Activated T-helper 2 cell treated with anti-CD3 and anti-CD28 coated beads, Interferon-gamma antibody, Interleukin-2, Interleukin-4, amounts not matched to agents 10 μg/mL and 5 μg/mL and 100 μg/mL, durations not matched to agents 14 hours and 24 hours and 36 hours (primary cell): ENCODE data around the gene YY1. TPM values are rescaled to one million over a fixed set of nuclear protein-coding genes. Genes with fewer than 3 reads are reported as not detected.
"Not testable (repeated sequence)": the region's sequence is repeated elsewhere in the genome, so short reads cannot be mapped to it uniquely, and the experiment has no call there.

ENCODE experiments used
- DNase-seq: peaks from one replicate; pipeline ENCODE4 v3.0.0; 2021; ENCODE audit warnings: low spot score
- H3K27ac Mint-ChIP-seq: one replicate; pipeline ENCODE4 v1.8.0; 2021; ENCODE audit warnings: mixed read lengths
- H3K27me3 Mint-ChIP-seq: one replicate; pipeline ENCODE4 v1.8.0; 2021; ENCODE audit warnings: low read depth, mixed read lengths
- H3K36me3 Mint-ChIP-seq: one replicate; pipeline ENCODE4 v1.8.0; 2021; ENCODE audit warnings: low read depth, mixed read lengths
- H3K4me1 Mint-ChIP-seq: one replicate; pipeline ENCODE4 v1.8.0; 2021; ENCODE audit warnings: low read depth, mixed read lengths
- H3K4me3 Mint-ChIP-seq: one replicate; pipeline ENCODE4 v1.8.0; 2021; ENCODE audit warnings: low read depth, mild to moderate bottlenecking, moderate library complexity, mixed read lengths
- H3K9me3 Mint-ChIP-seq: one replicate; pipeline ENCODE4 v1.8.0; 2021; ENCODE audit warnings: mixed read lengths
- intact Hi-C: fragments of 100-400 bp; cut with micrococcal nuclease; formaldehyde crosslinking; loops from one replicate; pipeline ENCODE4 v1.15.1; 2023
- total RNA-seq: library from RNA; stranded (reverse); gene quantifications from 2 replicates; pipeline ENCODE4 v1.2.3, GENCODE V29; 2022

Gene YY1
- total RNA-seq, 1 donor from 2014 or later = 105 TPM

DNA sequence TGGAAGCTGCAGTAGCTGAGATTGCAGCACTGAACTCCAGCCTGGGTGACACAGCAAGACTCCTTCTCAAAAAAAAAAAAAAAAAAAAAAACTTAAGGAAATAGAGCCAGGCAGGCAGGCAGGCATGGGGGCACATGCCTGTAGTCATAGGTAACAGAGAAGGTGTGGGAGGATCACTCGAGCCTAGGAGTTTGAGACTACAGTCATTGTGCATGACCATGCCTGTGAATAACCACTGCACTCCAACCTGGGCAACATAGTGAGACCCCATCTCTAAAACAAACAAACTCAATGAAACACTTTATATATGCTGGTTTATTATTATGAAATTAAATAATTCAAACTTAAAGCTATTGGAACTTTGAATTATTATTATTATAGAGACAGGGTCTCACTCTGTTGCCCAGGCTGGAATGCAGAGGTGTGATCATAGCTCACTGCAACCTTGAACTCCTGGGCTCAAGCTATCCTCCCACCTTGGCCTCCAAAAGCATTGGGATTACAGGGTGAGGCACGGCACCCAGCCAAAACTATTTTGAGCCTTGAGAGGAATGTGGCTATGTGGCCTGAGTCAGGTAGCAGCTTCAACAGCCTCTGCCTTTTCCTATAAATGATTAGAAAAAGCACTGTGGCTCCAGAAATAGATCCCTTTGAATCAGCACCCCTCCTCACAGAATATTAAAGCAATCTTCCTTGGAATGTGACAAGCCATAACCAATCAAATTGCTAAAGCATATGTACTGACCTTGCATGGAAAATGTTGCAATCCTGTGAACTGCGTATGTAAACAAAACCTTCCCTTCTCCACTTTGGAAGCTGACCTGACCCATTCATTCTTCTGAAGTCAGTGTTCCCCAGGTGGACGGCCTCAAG, 34.7 kb upstream of the YY1 start:
- Mint-ChIP-seq H3K9me3 (no peaks in the 10 kb centered on the region), H3K27me3 (peaks cover 1% of the 10 kb centered on the region), H3K4me1 (no peaks in the 10 kb centered on the region), H3K27ac (no peak overlapping the region), H3K36me3 (no peaks in the 10 kb centered on the region), H3K4me3 (no peak overlapping the region)
- no peak for DNase-seq
- intact Hi-C loops = no loop called here

DNA sequence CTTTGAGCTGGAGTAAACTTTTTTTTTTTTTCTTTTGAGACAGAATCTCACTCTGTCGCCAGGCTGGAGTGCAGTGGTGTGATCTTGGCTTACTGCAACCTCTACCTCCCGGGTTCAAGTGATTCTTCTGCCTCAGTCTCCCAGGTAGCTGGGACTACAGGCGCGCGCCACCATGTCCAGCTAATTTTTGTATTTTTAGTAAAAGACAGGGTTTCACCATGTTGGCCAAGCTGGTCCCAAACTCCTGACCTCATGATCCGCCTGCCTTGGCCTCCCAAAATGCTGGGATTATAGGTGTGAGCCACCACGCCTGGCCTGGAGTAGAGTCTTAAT, 34.1 kb upstream of the YY1 start:
- H3K4me3 Mint-ChIP-seq, H3K4me1 Mint-ChIP-seq, H3K27ac Mint-ChIP-seq, H3K27me3 Mint-ChIP-seq, H3K9me3 Mint-ChIP-seq, intact Hi-C loops, H3K36me3 Mint-ChIP-seq, DNase-seq: not testable (repeated sequence)

DNA sequence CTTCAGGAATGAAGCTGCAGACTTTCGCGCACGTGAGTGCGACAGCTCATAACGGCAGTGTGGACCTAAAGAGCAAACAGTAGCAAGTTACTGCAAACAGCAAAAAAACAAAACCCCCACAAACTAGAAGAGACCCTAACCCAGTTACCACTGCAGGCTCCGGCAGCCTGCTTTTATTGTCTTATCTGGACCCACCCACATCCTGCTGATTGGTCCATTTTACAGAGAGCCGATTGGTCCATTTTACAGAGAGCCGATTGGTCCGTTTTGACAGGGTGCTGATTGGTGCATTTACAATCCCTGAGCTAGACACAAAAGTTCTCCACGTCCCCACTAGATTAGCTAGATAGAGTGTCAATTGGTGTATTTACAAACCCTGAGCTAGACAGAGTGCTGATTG, 31.4 kb upstream of the YY1 start:
- intact Hi-C loops, DNase-seq, H3K4me3 Mint-ChIP-seq, H3K27me3 Mint-ChIP-seq, H3K36me3 Mint-ChIP-seq, H3K9me3 Mint-ChIP-seq, H3K4me1 Mint-ChIP-seq, H3K27ac Mint-ChIP-seq: not testable (repeated sequence)

DNA sequence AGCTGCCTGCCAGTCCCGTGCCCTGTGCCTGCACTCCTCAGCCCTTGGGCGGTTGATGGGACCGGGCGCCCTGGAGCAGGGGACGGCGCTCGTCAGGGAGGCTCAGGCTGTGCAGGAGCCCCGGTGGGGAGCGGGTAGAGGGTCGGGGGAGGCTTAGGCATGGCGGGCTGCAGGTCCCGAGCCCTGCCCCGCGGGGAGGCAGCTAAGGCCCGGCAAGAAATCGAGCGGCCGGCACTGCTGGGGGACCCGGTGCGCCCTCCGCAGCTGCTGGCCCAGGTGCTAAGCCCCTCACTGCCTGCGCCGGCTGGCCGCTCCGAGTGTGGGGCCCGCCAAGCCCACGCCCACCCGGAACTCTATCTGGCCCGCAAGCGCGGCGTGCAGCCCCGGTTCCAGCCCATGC, 30.8 kb upstream of the YY1 start:
- H3K4me1 Mint-ChIP-seq, H3K27ac Mint-ChIP-seq, H3K9me3 Mint-ChIP-seq, H3K36me3 Mint-ChIP-seq, H3K27me3 Mint-ChIP-seq, intact Hi-C loops, H3K4me3 Mint-ChIP-seq, DNase-seq: not testable (repeated sequence)

DNA sequence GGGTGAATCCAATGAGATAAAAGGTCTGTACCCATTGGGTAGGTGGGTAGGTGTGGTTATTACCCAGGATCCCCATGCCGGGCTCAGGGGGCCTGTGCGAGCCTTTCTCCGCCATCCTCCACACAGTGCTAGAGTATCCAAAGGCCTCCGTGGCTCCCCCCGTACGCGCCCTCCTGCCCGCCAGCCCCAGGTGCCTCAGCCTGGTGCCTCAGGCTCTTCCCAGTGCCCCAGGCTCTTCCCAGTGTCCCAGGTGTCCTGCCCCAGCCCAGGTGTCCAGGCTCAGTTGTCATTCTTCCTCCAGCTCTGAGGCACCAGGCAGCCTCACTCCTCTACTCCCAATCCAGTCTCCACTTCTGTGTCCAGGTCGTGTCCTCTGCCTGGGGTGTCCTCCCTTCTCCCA, 27.6 kb upstream of the YY1 start:
- no peak overlapping the region for H3K27ac Mint-ChIP-seq
- no peaks in the 10 kb centered on the region for H3K36me3 Mint-ChIP-seq
- no peak overlapping the region for H3K4me3 Mint-ChIP-seq
- H3K4me1 Mint-ChIP-seq = peaks cover 16% of the 10 kb centered on the region
- no peaks in the 10 kb centered on the region for H3K27me3 Mint-ChIP-seq
- H3K9me3 Mint-ChIP-seq = no peaks in the 10 kb centered on the region
- intact Hi-C loops = no loop called here
- DNase-seq = no peak

DNA sequence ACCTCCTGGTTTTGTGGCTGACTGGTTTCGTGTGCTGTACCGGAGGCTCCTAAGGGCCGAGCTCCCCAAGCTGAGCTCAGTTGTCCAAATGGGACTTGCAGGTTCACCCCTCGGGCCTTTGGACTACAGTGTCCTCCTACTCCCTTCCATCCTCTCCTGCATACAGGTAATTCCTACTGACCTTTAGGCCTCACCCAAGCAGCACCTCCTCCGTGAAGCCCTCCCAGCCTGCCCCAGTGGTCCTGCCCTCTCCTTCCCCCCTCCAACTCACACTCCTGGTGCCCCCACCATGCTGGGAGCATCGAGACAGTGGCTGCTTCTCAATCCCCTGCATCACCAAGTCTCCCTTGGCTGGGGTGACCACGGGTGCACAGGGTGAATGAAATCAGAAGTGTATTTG, 27.1 kb upstream of the YY1 start:
- intact Hi-C loops = no loop called here
- no peak overlapping the region for H3K27ac Mint-ChIP-seq
- no peaks in the 10 kb centered on the region for H3K36me3 Mint-ChIP-seq
- no peak overlapping the region for H3K4me3 Mint-ChIP-seq
- DNase-seq = no peak
- no peaks in the 10 kb centered on the region for H3K27me3 Mint-ChIP-seq
- peaks cover 16% of the 10 kb centered on the region for H3K4me1 Mint-ChIP-seq
- no peaks in the 10 kb centered on the region for H3K9me3 Mint-ChIP-seq

DNA sequence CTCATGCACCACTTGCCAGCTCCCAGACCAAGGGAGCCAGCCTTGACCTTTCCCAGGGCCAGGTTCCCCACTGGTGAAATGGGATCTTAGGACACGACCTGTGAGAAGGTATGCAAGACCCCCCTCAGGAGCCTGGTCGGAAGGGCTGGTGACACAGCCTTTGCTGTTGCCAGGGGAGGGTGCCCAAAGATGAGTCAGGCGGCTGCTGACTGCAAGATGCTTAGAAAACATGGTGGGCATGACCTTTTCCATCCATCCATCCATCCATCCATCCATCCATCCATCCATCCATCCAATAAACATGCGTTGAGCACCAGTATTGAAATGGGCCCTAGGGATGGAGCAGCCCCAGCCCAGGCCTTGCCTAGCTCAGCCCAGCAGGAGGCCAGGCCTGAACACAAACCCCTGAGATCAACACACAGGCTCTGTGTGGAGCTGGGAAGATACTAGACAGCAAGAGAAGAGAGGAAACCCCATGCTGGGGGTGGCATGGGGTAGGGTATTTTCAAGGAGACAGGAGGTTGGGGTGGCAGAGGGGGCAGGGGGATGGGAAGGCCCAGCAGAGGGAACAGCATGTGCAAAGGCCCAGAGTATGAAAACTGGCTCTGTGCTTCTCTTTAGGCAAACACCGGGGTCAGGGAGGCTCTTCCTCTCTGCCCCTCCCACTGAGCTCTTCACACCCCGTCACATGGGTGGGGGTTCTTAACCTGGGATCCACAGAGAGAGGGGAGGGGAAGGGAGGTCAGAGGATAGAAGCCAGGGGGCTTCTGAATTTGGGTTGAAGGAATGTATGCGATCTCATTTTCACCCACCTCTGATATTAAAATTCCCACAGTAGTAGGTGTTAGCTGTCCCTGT, 26.2 kb upstream of the YY1 start:
- Mint-ChIP-seq H3K4me3 (peak overlapping the region; percentile 71), H3K4me1 (peaks cover 16% of the 10 kb centered on the region), H3K36me3 (no peaks in the 10 kb centered on the region), H3K27me3 (no peaks in the 10 kb centered on the region), H3K9me3 (no peaks in the 10 kb centered on the region), H3K27ac (peak overlapping the region; percentile 80)
- DNase-seq = no peak
- intact Hi-C loops = no loop called here

DNA sequence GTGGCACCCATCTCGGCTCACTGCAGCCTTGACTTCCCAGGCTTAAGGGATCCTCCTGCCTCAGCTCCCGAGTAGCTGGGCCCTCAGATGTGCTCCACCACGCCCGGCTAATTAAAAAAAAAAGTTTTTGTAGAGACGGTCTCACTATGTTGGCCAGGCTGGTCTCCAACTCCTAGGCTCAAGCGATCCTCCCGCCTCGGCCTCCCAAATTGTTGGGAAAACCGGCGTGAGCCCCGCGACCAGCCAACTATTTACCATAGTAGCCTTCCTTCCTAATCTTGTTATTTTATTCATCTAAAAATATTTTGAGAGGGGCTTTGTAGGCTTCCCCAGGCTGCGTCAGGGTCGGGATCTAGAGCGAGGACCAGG, 25.4 kb upstream of the YY1 start:
- DNase-seq = no peak
- no peaks in the 10 kb centered on the region for H3K36me3 Mint-ChIP-seq
- intact Hi-C loops = no loop called here
- H3K4me3 Mint-ChIP-seq = peak overlapping the region; percentile 80
- H3K9me3 Mint-ChIP-seq = no peaks in the 10 kb centered on the region
- peaks cover 16% of the 10 kb centered on the region for H3K4me1 Mint-ChIP-seq
- no peaks in the 10 kb centered on the region for H3K27me3 Mint-ChIP-seq
- H3K27ac Mint-ChIP-seq = peak overlapping the region; percentile 75

DNA sequence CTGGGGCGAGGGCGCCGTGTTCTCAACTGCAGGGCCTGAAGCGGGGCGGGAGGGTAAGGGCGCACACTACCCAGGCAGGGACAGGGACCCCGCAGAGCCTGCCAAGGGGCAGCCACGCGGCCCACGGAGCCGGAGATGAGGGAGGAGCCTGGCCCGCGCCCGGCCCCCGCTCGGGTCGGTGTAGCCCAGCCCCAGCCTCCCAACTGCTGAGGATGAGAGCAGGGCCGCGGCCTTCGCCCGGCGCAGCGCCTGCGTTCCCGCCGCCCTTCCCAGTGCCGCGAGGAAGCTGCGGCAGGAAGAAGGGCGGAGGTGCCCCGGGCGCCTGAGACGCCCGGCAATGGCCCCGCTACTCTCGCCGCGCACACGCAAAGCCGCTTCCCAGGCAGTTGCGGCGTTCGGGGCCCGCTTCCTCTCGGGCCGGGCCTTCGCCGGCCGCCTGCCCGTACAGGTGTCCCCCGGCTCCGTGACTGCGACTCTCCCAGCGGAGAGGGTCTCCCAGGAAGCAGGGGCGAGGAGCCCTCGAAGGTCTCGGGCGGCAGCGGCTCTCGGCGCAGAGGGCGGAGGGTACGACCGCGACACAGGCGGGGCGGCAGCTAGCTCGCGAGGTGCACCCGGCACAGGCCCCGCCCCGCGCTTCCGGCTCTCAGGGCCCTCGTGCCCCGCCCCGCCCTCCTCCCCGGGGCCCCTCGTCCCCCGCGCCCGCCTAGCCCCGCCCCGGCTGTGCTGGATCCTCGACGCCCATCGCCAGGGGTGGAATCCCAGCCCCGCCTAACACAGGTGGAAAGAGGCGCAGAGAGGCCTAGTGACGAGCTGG, 24.8 kb upstream of the YY1 start:
- intact Hi-C loops = loop anchor here (1.0 kb wide), 3 partner anchors 9 to 24 kb away; no protein-coding TSS in a partner anchor
- peaks cover 16% of the 10 kb centered on the region for H3K4me1 Mint-ChIP-seq
- no peaks in the 10 kb centered on the region for H3K9me3 Mint-ChIP-seq
- peak overlapping the region; percentile 83 for H3K27ac Mint-ChIP-seq
- H3K36me3 Mint-ChIP-seq = no peaks in the 10 kb centered on the region
- no peaks in the 10 kb centered on the region for H3K27me3 Mint-ChIP-seq
- DNase-seq = peak; percentile 86
- peak overlapping the region; percentile 81 for H3K4me3 Mint-ChIP-seq

DNA sequence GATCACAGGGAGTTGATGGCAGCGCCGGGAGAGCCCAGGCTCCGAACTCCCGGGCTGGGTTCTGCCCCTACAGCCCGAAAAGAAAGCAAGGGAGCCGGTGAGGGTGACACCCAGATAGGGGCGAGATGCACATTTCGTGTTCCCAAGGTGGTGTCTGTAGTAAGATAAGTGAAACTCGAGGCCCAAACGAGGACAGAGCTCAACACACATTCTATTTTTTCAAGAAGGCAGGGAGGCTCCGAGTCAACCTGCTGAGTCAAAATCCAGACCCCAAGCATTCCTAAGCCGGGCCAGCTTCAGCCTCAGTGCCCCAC, 24.2 kb upstream of the YY1 start:
- intact Hi-C loops = loop anchor here (1.0 kb wide), 3 partner anchors 9 to 24 kb away; no protein-coding TSS in a partner anchor
- Mint-ChIP-seq H3K36me3 (no peaks in the 10 kb centered on the region), H3K4me1 (peaks cover 20% of the 10 kb centered on the region), H3K27ac (peak overlapping the region; percentile 83), H3K4me3 (peak overlapping the region; percentile 81), H3K27me3 (no peaks in the 10 kb centered on the region), H3K9me3 (no peaks in the 10 kb centered on the region)
- DNase-seq = no peak

DNA sequence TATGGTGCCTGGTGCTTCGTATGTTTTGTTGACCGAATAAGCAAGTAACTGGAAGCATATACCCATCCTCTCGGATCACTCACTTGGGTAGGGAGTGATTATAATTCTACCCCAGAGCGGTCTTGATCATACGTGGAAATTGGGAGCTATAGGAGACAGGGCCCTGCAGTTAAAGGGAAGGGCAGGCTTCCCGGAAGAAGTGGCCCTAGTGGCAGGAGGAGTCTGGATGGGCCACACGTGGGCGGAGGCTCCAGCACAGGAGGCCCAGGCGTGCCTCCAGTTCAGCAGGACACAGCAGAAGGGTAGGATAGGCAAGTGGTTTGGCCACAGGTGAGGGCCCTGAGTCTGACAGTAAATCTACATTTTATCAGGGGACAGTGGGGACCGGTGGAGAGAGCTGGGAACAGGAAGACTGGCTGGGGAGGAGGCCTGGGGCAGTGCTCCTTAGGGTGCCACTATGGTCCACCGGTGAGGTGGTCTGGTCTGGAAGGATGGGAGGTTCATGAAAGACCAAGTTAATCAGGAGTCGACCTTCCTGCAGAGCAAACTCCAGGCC, 23.5 kb upstream of the YY1 start:
- no peaks in the 10 kb centered on the region for H3K9me3 Mint-ChIP-seq
- no peaks in the 10 kb centered on the region for H3K36me3 Mint-ChIP-seq
- no peak overlapping the region for H3K27ac Mint-ChIP-seq
- no peaks in the 10 kb centered on the region for H3K27me3 Mint-ChIP-seq
- H3K4me1 Mint-ChIP-seq = peaks cover 20% of the 10 kb centered on the region
- intact Hi-C loops = no loop called here
- H3K4me3 Mint-ChIP-seq = no peak overlapping the region
- DNase-seq = no peak

DNA sequence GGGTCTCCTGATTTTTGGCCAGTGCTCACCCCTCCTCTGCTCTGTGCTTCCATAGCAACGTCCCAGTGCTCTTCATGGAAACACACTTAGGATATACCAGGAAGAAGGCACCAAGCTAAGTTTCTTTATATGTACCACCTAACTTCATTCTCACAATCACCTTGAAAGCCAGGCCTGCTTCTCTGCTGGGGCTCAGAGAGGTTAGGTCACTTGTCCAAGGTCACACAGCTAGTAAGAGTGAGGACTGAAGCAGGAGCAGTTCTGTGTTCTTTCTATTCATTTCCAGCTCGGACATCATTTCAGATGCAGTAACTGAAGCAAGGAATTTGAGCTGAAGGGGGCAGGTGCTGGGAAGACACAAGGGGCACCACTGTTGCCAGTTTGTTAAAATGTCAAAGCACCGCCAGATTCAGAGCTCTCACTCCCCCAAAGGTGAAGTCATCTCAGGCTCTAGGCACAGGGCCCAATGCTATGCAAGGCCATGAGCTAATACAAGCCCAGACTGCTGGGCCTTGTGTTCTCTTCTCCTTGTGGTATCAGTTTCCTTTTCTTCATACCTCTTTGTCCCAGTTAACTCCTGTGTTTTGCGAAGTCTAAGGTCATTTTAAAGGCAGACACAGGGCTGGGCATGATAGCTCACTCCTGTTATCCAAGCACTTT, 19.7 kb upstream of the YY1 start:
- Mint-ChIP-seq H3K36me3 (no peaks in the 10 kb centered on the region), H3K4me1 (peaks cover 16% of the 10 kb centered on the region), H3K27ac (no peak overlapping the region), H3K4me3 (no peak overlapping the region), H3K27me3 (no peaks in the 10 kb centered on the region), H3K9me3 (no peaks in the 10 kb centered on the region)
- no peak for DNase-seq
- intact Hi-C loops = no loop called here
